Fibroblast of gingiva (primary cell): ENCODE results near the gene CDC27.
A peak's percentile ranks its signal among the peaks of the same experiment; 100 is the strongest.
"Not testable (repeated sequence)": the region's sequence is repeated elsewhere in the genome, so short reads cannot be mapped to it uniquely, and the experiment has no call there.

Experiments used
- DNase-seq: peaks from one replicate; pipeline ENCODE4 v3.0.0-alpha.2; 2011; ENCODE audit warnings: low read depth

Gene CDC27

DNA sequence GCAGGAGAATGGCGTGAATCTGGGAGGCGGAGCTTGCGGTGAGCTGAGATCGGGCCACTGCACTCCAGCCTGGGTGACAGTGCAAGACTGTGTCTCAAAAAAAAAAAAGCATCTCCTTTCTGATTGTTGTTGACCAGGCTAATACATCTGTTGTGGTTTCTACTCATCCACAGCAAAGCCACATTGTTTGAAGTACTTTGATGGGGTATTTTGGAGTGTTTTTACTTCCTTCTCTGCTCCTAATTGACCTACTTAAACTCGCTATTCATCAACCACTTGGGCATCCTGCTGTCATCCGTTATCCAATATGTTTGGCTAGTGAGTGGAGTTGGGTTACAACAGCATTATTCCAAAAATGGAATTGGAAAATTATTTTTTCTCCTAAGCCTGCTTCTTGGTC is 3.5 kb upstream of the CDC27 start:
- peak; percentile 34 for DNase-seq

- DNase-seq: no peak
Observed at GRCh38 chr17:47190770-47191169, 1.7 kb upstream of the CDC27 start.

DNA sequence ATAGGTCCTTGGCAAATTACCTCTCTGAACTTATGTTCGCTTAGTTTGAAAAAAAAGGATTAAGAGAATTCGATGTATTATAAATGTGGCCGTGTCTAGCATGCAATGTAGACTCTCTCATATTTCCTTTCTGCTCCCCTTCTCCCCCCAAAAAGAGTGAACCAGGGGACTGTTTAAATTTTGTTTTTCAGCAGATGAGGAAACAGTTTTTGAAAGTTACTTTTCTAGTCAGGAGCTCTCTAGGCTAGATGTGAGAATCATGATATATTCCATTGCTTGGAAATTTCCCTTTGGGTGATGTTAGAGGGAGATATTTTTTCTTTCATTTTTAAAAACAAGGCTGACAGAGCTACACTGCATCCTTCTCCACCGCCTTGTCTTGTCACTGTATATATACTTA is 1.1 kb upstream of the CDC27 start:
- DNase-seq: no peak

DNA sequence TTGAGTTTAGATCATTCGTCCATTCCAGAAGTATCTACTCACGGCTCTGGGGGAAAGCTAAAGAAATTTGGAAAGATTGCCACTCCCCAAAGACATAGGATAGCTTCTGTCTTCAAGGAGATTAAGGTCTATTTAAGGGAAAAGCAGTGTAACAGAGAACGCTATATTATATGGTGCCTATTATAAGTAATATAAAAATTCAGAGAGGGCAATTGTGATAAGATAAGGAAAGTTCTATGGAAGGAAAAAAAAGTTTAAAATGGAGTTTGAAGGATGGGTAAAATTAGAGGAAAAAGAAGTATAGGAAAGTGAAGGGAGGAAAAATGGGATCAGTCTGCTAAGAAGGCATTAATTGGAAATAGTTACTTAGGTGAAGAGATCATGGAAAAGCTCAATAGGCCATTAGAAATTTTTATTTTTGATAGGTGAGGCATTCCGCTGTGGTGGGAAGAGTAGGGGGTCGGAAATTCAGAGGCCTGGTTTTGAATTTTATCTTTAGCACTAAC is 690 bp upstream of the CDC27 start:
- DNase-seq: no peak

- DNase-seq: peak; percentile 54
Observed at GRCh38 chr17:47188271-47188875, 722 bp downstream of the CDC27 start.

- peak; percentile 43 for DNase-seq
Observed at GRCh38 chr17:47184681-47185080, 4.4 kb downstream of the CDC27 start.

- DNase-seq: not testable (repeated sequence)
Observed at GRCh38 chr17:47180988-47181387, 8.1 kb downstream of the CDC27 start.

GRCh38 chr17:47180337-47180736 is 8.8 kb downstream of the CDC27 start:
- no peak for DNase-seq

- DNase-seq: no peak
Observed at GRCh38 chr17:47179141-47179540, 10.0 kb downstream of the CDC27 start.

GRCh38 chr17:47177261-47177660 is 11.8 kb downstream of the CDC27 start:
- DNase-seq: no peak

DNA sequence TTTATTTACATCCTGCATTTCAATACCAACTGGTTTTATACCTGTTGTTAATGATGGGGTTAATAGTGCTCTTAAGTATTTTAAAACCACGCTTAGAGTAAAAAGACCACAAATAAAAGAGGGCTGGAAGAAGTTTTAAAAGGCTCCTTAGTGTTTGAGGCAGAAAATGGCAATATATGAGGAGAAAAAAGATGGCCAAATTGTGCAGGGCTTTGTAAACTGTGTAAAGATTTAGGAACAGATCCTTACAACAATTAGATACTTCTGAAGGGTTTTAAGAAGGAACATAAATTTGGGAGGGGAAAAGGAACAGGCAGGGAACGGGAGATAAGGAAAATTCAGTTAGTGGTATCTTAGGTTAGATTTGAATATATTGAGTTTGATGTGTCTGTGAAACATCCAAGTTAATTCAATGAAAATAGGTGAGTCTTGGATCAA is 12.7 kb downstream of the CDC27 start:
- DNase-seq: no peak

DNA sequence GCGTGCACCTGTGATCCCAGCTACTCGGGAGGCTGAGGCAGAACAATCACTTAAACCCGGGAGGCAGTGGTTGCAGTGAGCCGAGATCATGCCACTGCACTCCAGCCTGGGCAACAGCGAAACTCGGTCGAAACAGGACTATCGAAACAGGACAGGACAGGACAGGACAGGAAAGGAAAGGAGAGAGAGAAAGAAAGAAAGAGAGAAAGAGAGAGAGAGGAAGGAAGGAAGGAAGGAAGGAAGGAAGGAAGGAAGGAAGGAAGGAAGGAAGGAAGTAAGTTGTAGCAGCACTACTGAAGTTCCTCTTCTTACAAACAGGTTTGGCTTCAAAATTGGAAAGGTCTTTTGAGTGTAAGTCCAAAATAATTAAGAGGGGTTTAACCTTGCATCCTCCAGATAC is 14.3 kb downstream of the CDC27 start:
- DNase-seq: not testable (repeated sequence)

GRCh38 chr17:47172696-47173565 is 16.2 kb downstream of the CDC27 start:
- DNase-seq: no peak

- no peak for DNase-seq
Observed at GRCh38 chr17:47170710-47171109, 18.4 kb downstream of the CDC27 start.

GRCh38 chr17:47168896-47169295 is 20.2 kb downstream of the CDC27 start:
- not testable (repeated sequence) for DNase-seq

GRCh38 chr17:47166854-47167253 is 22.2 kb downstream of the CDC27 start:
- not testable (repeated sequence) for DNase-seq

DNA sequence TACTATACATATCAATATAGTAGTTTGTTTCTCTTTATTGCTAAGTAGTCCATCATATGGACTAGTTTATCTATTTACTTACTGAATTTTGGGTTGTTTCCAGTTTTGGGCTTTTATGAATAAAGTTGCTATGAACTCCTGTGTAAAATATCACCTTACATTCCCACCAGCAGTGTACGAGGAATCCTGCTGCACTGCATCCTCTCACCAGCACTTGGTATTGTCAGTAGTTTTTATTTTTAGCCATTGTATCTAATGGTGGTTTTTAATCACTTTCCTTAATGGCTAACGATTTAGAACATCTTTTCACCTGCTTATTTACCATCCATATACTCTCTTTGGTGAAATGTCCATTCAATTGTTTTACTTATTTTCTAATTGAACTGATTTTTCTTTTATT is 24.0 kb downstream of the CDC27 start:
- no peak for DNase-seq

GRCh38 chr17:47164263-47164662 is 24.8 kb downstream of the CDC27 start:
- DNase-seq: no peak

DNA sequence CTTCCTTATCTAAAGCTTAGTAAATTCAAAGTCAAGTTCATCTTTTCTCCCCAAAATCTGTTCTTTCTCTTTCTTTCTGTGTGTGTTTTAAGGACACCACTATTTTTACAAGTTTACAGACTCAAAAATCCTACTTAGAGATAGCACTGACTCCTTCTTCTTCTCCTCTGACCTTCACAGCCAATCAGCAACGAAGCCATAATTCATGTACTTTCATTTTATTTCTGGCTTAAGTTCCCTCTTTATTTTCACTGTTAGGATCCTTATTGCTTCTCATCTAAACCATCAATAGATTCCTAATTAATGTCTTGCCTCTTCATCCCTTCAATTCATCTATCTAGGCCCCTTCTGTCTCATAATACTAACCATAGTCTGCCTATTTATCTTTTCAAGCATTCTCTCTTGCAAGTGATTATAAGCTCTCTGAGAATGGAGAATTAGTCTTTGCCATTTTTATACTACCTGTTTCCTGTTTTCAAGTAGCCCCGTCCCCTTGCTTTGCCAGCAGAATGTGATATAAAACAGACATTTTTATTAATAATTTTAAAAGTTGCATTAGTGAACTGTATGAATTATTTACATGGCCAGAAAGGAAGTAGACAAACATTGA is 27.0 kb downstream of the CDC27 start:
- DNase-seq: no peak

GRCh38 chr17:47159315-47159714 is 29.8 kb downstream of the CDC27 start:
- no peak for DNase-seq

DNA sequence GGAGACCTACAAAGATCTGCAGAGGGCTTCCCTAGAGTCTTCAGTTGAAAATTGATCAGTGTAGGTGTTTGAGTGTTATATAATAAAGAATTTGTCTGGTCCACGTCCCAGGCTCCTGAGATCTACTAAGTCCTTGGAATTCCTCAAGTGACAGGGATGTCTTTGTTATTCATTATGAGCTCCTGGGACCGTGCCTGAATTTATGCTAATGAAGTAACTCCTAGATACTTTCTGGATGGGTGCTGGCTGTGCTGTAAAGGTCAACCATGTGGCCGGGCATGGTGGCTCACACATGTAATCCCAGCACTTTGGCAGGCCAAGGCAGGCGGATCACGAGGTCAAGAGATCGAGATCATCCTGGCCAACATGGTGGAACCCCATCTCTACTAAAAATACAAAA is 43.7 kb downstream of the CDC27 start:
- DNase-seq: no peak

- DNase-seq: no peak
Observed at GRCh38 chr17:47135235-47135634, 53.9 kb downstream of the CDC27 start.

- not testable (repeated sequence) for DNase-seq
Observed at GRCh38 chr17:47134354-47134753, 54.7 kb downstream of the CDC27 start.
